Right lobe of liver (tissue), 6 donors: ENCODE results near the gene MAP2. TPM values are rescaled to one million over a fixed set of nuclear protein-coding genes. Genes with fewer than 3 reads are reported as not detected.
A peak's percentile ranks its signal among the peaks of the same experiment; 100 is the strongest.

Experiments
- ATAC-seq, 4 donors: fragments of 200-7000 bp; cut with Tn5 transposase; one replicate each; pipeline ENCODE4 v1.9.1; 2020; ENCODE audit warnings: mild to moderate bottlenecking in 4 of 4, moderate library complexity in 4 of 4
- DNase-seq, 3 donors: peaks; one replicate each; pipeline ENCODE4 v3.0.0-alpha.2; 2020
- H3K27ac ChIP-seq, 3 donors: fragments of 200-600 bp; one replicate each; pipeline ENCODE4 v1.8.0; 2022
- H3K27me3 ChIP-seq, 2 donors: fragments of 200-600 bp; one replicate each; pipeline ENCODE4 v1.8.0; 2022
- H3K36me3 ChIP-seq, 4 donors: fragments of 200-600 bp; sonication (generic) in 1 of 4; one replicate each; pipeline versions ENCODE4 v1.5.1 to v1.8.0; 2017 to 2022; ENCODE audit warnings: control low read depth in 1 of 4
- H3K4me1 ChIP-seq, 4 donors: fragments of 200-600 bp; sonication (generic) in 1 of 4; one replicate each; pipeline versions ENCODE4 v1.5.1 to v1.8.0; 2017 to 2022; ENCODE audit warnings: control low read depth in 1 of 4
- H3K4me3 ChIP-seq, 3 donors: fragments of 200-600 bp; one replicate each; pipeline ENCODE4 v1.8.0; 2022
- H3K9me3 ChIP-seq, 4 donors: fragments of 200-600 bp; sonication (generic) in 1 of 4; one replicate each; pipeline versions ENCODE4 v1.5.1 to v1.8.0; 2017 to 2022; ENCODE audit warnings: control low read depth in 1 of 4
- CTCF ChIP-seq, 4 donors: fragments of 200-600 bp in 3 of 4; fragments of 450-650 bp in 1 of 4; IDR thresholded peaks; one replicate each; pipeline versions ENCODE4 v1.5.1 to v1.8.0; 2016 to 2022; ENCODE audit warnings: antibody characterized with exemption in 4 of 4, mild to moderate bottlenecking in 2 of 4
- POLR2A ChIP-seq: fragments of 450-650 bp; IDR thresholded peaks from one replicate; pipeline ENCODE4 v1.6.1; 2017; ENCODE audit warnings: antibody characterized with exemption, mild to moderate bottlenecking
- WGBS: methylation state at CpG from one replicate; pipeline ENCODE4 v1.1.6; 2018; ENCODE audit warnings: low coverage, low lambda C conversion rate; ENCODE audit not compliant: insufficient coverage; ENCODE audit errors: missing lambda C conversion rate; 5-methylcytosine and 5-hydroxymethylcytosine counted together
- intact Hi-C, 2 donors: fragments of 100-400 bp; cut with DNase I; formaldehyde crosslinking; loops; one replicate each; pipeline versions ENCODE4 v1.11.2 to v1.14.1; 2022
- total RNA-seq, 6 experiments: library from RNA; depleted of rRNA in 2 of 6; stranded (reverse); fragments of >200 nt in 2 of 6; fragmentation: NEBNext Ultra II Directional in 3 of 6; extraction: Animal tissue kit (Norgen Biotek cat#: 25700) in 3 of 6; gene quantifications; one replicate each; pipeline versions ENCODE4 v1.1.0 to v1.2.4, GENCODE V29; 2016 to 2023
- donor health status: DM: no; HTN: yes; CAD: no.
- donor health status: DM: no; HTN: no; CAD: no.
- donor health status: DM: no; HTN: no; CAD: no.
- donor health status: DM: no; HTN: yes; CAD: no.
- donor health status: DM: no; HTN: yes; CAD: no.

Gene MAP2
- total RNA-seq, 6 experiments from 2014 or later: 2.0 to 11.4 (median 3.6) TPM

DNA sequence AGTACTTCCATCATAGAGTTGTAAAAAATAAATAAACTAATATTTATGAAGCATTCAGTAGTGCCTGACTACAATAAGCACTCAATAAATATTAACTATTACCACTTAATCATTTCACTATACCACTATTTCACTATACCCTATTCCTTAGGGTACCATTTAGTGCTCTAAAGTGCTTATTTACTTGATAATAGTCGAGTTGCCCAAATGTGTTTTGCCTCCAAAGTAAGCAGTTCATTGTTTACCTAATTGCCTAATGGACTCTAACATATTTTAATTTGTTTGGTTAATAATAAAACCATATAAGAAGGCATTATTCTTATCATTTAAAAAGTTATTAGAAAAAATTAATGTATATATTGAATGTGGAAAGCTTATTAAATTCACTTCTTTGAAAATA is 33.0 kb upstream of the MAP2 start:
- Histone ChIP-seq H3K36me3 (no peaks in the 10 kb centered on the region), H3K27me3 (no peaks in the 10 kb centered on the region), H3K9me3 (no peaks in the 10 kb centered on the region), H3K4me1 (no peaks in the 10 kb centered on the region), H3K4me3 (no peak overlapping the region), H3K27ac (no peak overlapping the region)
- WGBS: 10% methylated on average over 1 of the region's 1 CpG
- ATAC-seq: peak; percentile 31 to 75 (median 60)
- TF ChIP-seq CTCF (IDR thresholded peaks at IDR 0.05) (no peak), POLR2A (no peak)
- no peak for DNase-seq
- intact Hi-C loops: no loop called here

GRCh38 chr2:209391776-209392401 is 32.0 kb upstream of the MAP2 start:
- TF ChIP-seq POLR2A (no peak), CTCF (IDR thresholded peaks at IDR 0.05) (no peak)
- no peak for DNase-seq
- intact Hi-C loops: no loop called here

GRCh38 chr2:209395229-209395628 is 28.6 kb upstream of the MAP2 start:
- no peak overlapping the region for H3K4me3 ChIP-seq
- no peaks in the 10 kb centered on the region for H3K9me3 ChIP-seq
- no peaks in the 10 kb centered on the region for H3K36me3 ChIP-seq
- no peaks in the 10 kb centered on the region for H3K4me1 ChIP-seq
- WGBS: 47% methylated on average over 1 of the region's 1 CpG
- intact Hi-C loops: no loop called here
- ATAC-seq: no peak
- TF ChIP-seq POLR2A: no peak
- no peak for TF ChIP-seq CTCF (IDR thresholded peaks at IDR 0.05)
- H3K27ac ChIP-seq: no peak overlapping the region
- no peak for DNase-seq
- no peaks in the 10 kb centered on the region for H3K27me3 ChIP-seq

More at GRCh38 chr2:209391776-209392401, 32.0 kb upstream of the MAP2 start:
- no peak overlapping the region for H3K27ac ChIP-seq
- WGBS: 34% methylated on average over 3 of the region's 3 CpGs
- no peaks in the 10 kb centered on the region for H3K36me3 ChIP-seq
- no peak overlapping the region for H3K4me3 ChIP-seq
- no peaks in the 10 kb centered on the region for H3K4me1 ChIP-seq
- no peaks in the 10 kb centered on the region for H3K9me3 ChIP-seq
- no peaks in the 10 kb centered on the region for H3K27me3 ChIP-seq
- ATAC-seq: peak in 3 of 4 donors; percentile 16 to 88 (median 81)

DNA sequence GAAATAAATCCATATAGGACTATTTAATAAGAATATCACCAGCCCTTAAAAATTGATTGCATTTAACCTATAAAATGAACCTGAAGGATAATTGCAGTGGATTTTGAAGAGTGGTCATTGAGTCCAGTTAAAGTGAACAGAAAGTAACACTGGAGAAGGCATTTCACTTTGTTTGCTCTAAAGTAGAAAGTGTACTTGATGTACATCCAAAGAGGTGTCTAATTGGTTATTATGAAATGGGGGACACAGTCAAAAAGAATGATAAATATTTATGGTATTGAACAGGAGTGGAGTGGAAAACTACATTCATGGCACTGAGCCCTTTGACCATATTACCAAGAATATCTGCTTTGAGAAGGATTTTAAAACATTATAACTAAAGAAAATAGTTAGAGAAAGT is 28.2 kb upstream of the MAP2 start:
- ATAC-seq (no peak), DNase-seq (no peak)
- intact Hi-C loops: no loop called here
- H3K9me3 ChIP-seq: no peaks in the 10 kb centered on the region
- H3K4me1 ChIP-seq: no peaks in the 10 kb centered on the region
- no peak overlapping the region for H3K4me3 ChIP-seq
- no peaks in the 10 kb centered on the region for H3K27me3 ChIP-seq
- no peaks in the 10 kb centered on the region for H3K36me3 ChIP-seq
- H3K27ac ChIP-seq: no peak overlapping the region
- TF ChIP-seq POLR2A (no peak), CTCF (IDR thresholded peaks at IDR 0.05) (no peak)

DNA sequence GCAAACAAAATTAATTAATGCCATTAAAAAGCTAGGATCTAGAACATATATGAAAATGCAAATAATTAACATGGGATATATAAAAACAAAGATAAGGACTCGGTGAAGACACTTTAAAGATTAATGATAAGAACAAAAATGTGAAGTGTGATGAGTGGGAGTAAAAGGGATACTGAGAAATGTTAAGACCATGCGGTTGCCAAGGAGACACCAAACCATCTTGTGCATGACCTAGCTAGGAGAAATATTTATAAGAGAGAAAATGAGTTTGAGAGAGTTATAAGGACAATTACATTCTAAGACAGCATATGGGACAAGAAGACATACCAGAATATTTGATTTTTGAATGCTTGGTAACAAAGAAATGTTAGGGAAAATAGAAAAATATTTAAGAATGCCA is 25.4 kb upstream of the MAP2 start:
- Histone ChIP-seq H3K36me3 (no peaks in the 10 kb centered on the region), H3K4me1 (no peaks in the 10 kb centered on the region), H3K9me3 (no peaks in the 10 kb centered on the region), H3K4me3 (no peak overlapping the region), H3K27ac (no peak overlapping the region), H3K27me3 (no peaks in the 10 kb centered on the region)
- no peak for ATAC-seq
- no peak for DNase-seq
- intact Hi-C loops: no loop called here
- TF ChIP-seq POLR2A (no peak), CTCF (IDR thresholded peaks at IDR 0.05) (no peak)
- WGBS: 32% methylated on average over 2 of the region's 2 CpGs
